Measurements from ENCODE around the gene HSPG2. TPM values are rescaled to one million over a fixed set of nuclear protein-coding genes. Genes with fewer than 3 reads are reported as not detected.

The HSPG2 gene
- total and polyA plus RNA-seq, 2 of the 8 experiments (the other 6 are each of a cell fraction or from before 2014, with no cell fraction given): 17.8 to 111 TPM

GRCh38 chr1:21919520-21919919 is 17.6 kb downstream of the HSPG2 start:
- no peak overlapping the region for H3K4ac ChIP-seq (replicated peaks; ENCODE audit: insufficient read length, low read depth, low read length)
- WGBS, 2 experiments (ENCODE audit: extremely low coverage in 1 of 2, insufficient coverage in 1 of 2, insufficient read length in 1 of 2, insufficient replicate concordance in 2 of 2, low coverage in 1 of 2, low lambda C conversion rate in 2 of 2, missing lambda C conversion rate in 1 of 2): 96% methylated on average over 7 of the region's 7 CpGs; no CpG with 5 or more reads in 1 of the 2 experiments
- peaks cover 12 to 28% (median 22%) of the 10 kb centered on the region in 4 experiments for H3K4me1 ChIP-seq (replicated peaks in 1 of 4; ENCODE audit: control insufficient read depth in 3 of 4, insufficient read depth in 4 of 4, low read length in 3 of 4)
- H2BK12ac ChIP-seq (ENCODE audit: low read depth, low read length): no peak overlapping the region
- no peak for FAIRE-seq
- H3K4me2 ChIP-seq (ENCODE audit: insufficient read depth in 1 of 2, low read depth in 2 of 2, low read length in 2 of 2): no peak overlapping the region
- H2BK120ac ChIP-seq (replicated peaks; ENCODE audit: low read depth, low read length): no peak overlapping the region
- ChIA-PET CTCF (ENCODE audit: partially characterized antibody) (interaction anchor here (0.9 to 1.7 kb wide), 5 partner anchors 9 to 44 kb away, joined by 3 to 11 read pairs (median 4); no protein-coding TSS in a partner anchor), POLR2A (ENCODE audit: partially characterized antibody) (interaction anchor here (0.6 to 6.0 kb wide), 5 partner anchors 9 to 146 kb away, joined by 3 to 72 read pairs (median 3); no protein-coding TSS in a partner anchor)
- no peak overlapping the region for H3K27ac ChIP-seq (ENCODE audit: low read depth, low read length)
- H3K23me2 ChIP-seq (ENCODE audit: low read depth, low read length): 0 out of 2 replicates have a peak, but pooled peaks cover under 1% of the 10 kb centered on the region
- no peaks in the 10 kb centered on the region for H3K9me3 ChIP-seq (ENCODE audit: insufficient read depth in 2 of 2, low read depth in 1 of 2, low read length in 1 of 2)
- peaks cover 0 to 7% of the 10 kb centered on the region in 2 experiments for H4K20me1 ChIP-seq (replicated peaks in 1 of 2; ENCODE audit: control insufficient read depth in 1 of 2, insufficient read depth in 2 of 2, low read length in 2 of 2)
- H3K9ac ChIP-seq (replicated peaks in 1 of 4; ENCODE audit: extremely low read depth in 1 of 4, low read depth in 3 of 4, low read length in 3 of 4): no peak overlapping the region
- H3K79me2 ChIP-seq (ENCODE audit: control insufficient read depth in 1 of 2, insufficient read depth in 2 of 2, low read length in 2 of 2): peaks cover 0 to 18% of the 10 kb centered on the region in 2 experiments; a peak in 1 of 4 replicates
- no peak overlapping the region for H4K8ac ChIP-seq (ENCODE audit: extremely low read depth, insufficient read depth, low read length)
- H3K18ac ChIP-seq (ENCODE audit: extremely low read depth, low read length): no peak overlapping the region; the same call in 1 of the 2 replicates
- no peak overlapping the region for H2AK5ac ChIP-seq (ENCODE audit: low read depth, low read length)
- H2AFZ ChIP-seq (ENCODE audit: low read length): no peak overlapping the region
- no peak overlapping the region for H3K4me3 ChIP-seq (ENCODE audit: extremely low read depth in 1 of 4, insufficient read depth in 2 of 4, low read depth in 3 of 4, low read length in 4 of 4)
- no peak for DNase-seq (ENCODE audit: low read depth in 1 of 2, low spot score in 2 of 2)
- no peak overlapping the region for H2BK5ac ChIP-seq (ENCODE audit: low read depth, low read length)
- no peak overlapping the region for H3K14ac ChIP-seq (ENCODE audit: insufficient read length)
- H3K79me1 ChIP-seq (ENCODE audit: low read depth, low read length): peaks cover 5% of the 10 kb centered on the region; the same call in 1 of the 2 replicates
- 0 out of 8 replicates have a peak, but pooled peaks cover 0 to 2% (median 0%) of the 10 kb centered on the region in 4 experiments for H3K36me3 ChIP-seq (ENCODE audit: control insufficient read depth in 2 of 4, insufficient read depth in 4 of 4, low read length in 3 of 4)
- H2BK15ac ChIP-seq (ENCODE audit: low read length): no peak overlapping the region
- H4K5ac ChIP-seq (ENCODE audit: insufficient read length, low read depth, low read length): no peak overlapping the region
- H2BK20ac ChIP-seq (ENCODE audit: low read length): no peak overlapping the region
- H4K91ac ChIP-seq (replicated peaks; ENCODE audit: insufficient read length, low read length): no peak overlapping the region
- H3K23ac ChIP-seq (ENCODE audit: insufficient read length): no peak overlapping the region
- H3K27me3 ChIP-seq (replicated peaks in 1 of 4; ENCODE audit: control insufficient read depth in 3 of 4, extremely low read depth in 1 of 4, insufficient read depth in 3 of 4, low read length in 3 of 4): no peaks in the 10 kb centered on the region
- no peak overlapping the region for H3K56ac ChIP-seq (replicated peaks; ENCODE audit: insufficient read length, low read depth, low read length)
- TF ChIP-seq SIX5 (IDR thresholded peaks at IDR 0.05; ENCODE audit: low read depth, low read length) (no peak), HDAC2 (IDR thresholded peaks at IDR 0.05; ENCODE audit: borderline replicate concordance in 1 of 2, low read depth in 2 of 2, low read length in 2 of 2) (no peak), CHD1 (IDR thresholded peaks at IDR 0.05; ENCODE audit: low read depth, low read length) (no peak), ASH2L (IDR thresholded peaks at IDR 0.05; ENCODE audit: low read length) (no peak), CBX8 (IDR thresholded peaks at IDR 0.05; ENCODE audit: borderline replicate concordance, low read depth, low read length) (no peak), PHF8 (conservative IDR thresholded peaks at IDR 0.05; ENCODE audit: low read depth, low read length) (no peak), TAF1 (IDR thresholded peaks at IDR 0.05; ENCODE audit: low read depth, low read length) (no peak), POU5F1 (IDR thresholded peaks at IDR 0.05; ENCODE audit: low read depth, low read length) (no peak), POLR2AphosphoS5 (IDR thresholded peaks at IDR 0.05; ENCODE audit: low read depth, low read length) (no peak), GABPA (IDR thresholded peaks at IDR 0.05; ENCODE audit: borderline replicate concordance, insufficient read depth, low read length) (no peak), USF2 (IDR thresholded peaks at IDR 0.05; ENCODE audit: low read length) (no peak), FOSL1 (IDR thresholded peaks at IDR 0.05; ENCODE audit: insufficient read depth, low read depth, low read length) (no peak)
